Activated naive CD4-positive, alpha-beta T cell (primary cell): ENCODE results near the gene NEK1.
"Not testable (repeated sequence)": the region's sequence is repeated elsewhere in the genome, so short reads cannot be mapped to it uniquely, and the experiment has no call there.

Experiments used
- DNase-seq, 4 experiments: peaks; one replicate each; lab custom pipeline; 2025; lab: John Stamatoyannopoulos, UW

NEK1 gene

DNA sequence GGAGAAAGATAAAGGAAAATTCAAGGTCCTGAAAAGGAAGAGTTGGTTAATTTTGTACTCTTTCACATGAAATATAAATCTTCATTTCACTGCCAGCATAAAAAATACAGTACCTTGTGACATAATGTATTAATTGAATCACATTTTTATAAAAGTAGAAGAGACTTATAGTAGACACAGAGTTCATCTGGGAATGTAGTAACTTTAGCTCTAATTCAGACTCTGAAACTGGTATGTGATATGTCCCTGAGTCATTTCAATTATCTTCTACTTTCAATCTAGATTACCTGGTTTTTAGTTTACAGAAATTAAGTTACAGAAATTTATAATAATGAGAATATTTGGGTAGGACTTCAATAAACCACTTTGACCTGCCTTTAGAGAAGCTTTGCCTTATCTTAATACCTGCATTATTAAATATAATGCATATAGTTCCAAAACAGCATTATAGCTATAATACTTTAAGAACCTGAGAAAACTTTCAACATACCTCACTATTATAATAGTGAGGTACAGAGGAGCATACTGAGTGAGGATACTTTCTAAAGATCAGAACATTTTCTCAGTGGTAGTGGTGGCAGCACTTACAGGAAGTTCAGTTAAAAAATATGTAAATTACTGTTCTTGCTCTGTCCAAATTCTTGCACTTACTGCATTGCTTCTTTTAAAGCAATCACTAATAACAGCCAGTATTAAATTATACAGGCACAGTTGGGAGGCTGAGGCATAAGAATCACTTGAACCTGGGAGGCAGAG, 11.2 kb downstream of the NEK1 start:
- DNase-seq: no peak

DNA sequence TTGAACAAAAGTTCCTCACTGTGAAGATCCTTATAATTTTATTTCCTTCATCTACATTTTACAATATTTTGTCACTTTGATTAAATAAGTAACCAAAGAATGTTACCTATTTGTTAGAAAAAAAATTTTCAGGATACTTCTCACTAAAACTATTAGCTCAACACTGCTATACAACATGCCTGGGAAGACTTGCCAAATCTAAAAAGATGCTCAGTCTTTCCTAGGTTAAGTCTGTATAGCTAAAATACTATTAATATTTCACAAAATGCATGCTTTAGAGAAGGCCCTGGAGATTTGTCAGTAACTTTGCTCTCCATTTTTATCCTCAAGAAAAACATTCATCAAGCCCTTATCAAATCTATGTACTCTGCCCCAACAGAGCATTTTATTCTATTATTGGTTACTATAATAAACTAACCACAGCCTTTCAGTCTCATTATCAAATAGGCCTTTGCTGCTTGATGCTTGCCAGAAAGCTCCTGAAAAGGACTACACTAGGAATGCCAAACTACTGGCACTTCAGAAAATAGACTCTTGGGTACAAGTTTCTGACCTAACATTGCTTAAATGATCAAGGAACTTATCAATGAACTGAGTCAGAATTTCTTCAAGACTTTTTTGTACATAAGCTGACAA, 17.7 kb downstream of the NEK1 start:
- DNase-seq: no peak

DNA sequence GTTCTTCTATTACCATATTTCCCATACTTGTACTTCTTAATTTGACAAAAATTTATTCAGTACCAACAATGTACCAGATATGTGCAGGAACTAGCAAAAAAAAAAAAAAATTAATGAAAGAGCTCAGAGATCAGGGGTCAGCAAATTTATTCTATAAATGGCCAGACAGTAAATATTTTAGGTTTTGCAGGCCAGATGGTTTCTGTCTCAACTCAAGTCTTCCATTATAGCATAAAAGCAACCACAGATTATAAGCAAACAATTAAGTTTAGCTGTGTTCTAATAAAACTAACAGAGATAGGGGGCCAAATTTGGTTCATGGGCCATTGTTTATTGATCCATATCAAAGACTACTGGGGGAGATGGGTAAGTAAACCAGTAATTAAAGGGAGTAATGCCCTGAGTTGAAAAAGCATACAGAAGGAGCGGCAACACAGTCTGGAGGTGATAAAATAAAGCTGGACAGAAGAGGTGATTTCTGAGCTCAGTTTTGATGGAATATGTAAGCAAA, 19.3 kb downstream of the NEK1 start:
- DNase-seq: no peak

DNA sequence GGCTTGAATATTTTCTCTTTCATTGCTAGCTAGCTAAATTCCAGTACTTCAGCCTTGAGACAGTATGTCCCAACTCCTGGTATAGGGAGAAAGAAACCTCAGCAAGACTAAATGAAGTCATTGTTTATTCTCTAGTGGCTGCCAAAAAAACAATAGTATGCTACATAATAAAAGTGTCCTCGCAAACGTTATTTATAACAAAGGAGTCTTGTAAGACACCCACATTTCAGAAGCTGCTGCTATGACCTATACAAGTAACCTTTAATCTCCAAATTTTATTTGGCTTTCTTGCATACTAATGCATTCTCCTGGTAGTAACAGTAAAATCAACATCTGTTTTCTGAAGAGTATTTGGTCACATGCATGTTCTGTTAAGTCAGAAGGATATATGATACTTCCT, 28.8 kb downstream of the NEK1 start:
- no peak for DNase-seq

DNA sequence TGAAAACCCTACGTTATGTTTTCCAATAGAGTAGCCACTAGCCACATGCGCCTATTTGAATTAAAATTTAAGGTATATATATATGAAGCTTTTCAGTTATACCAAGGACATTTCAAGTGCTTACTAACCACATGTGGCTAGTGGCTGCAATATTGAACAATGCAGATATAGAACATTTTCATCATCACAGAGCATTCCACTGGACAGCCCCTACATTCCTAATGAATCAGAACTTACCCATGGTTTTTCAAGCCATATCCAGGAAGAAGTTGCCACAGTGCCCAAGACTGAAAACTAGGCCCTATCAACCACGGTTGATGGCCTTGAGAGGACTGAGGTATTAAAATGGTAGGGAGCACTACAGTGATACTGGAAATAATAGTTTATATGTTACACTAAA, 29.7 kb downstream of the NEK1 start:
- DNase-seq: no peak

DNA sequence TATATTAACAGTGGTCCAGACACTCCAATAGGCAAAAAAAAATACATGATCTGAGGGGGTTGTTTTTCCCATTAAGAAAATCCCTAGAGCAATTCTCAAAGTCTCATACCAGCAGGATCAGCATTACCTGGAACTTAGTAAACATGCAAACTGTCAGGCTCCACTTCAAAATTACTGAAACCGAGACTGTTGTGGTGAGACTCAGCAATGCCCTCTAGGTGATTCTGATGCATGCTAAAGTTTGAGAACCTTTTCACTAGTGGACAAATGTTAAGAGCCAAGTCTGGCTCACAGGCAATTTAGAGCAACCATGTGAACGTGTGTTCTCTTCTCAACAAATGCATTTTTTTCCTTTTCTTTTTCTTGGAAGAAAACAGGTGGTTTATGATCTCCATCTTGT, 30.2 kb downstream of the NEK1 start:
- no peak for DNase-seq

DNA sequence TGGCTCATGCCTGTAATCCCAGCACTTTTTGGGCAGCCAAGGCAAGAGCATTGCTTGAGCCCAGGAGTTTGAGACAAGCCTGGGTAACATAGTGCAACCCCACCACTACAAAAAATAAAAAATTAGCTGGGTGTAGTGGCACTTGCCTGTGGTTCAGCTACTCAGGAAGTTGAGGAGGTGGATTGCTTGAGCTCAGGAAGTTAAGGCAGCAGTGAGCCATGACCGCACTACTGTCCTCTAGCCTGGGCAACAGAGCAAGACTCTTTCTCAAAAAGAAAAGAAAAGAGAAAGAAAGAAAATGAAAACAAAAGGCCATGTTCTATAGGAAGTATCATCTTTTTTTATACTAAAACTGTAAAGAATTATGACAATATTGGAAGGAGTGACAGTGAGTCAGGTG, 38.5 kb downstream of the NEK1 start:
- no peak for DNase-seq

DNA sequence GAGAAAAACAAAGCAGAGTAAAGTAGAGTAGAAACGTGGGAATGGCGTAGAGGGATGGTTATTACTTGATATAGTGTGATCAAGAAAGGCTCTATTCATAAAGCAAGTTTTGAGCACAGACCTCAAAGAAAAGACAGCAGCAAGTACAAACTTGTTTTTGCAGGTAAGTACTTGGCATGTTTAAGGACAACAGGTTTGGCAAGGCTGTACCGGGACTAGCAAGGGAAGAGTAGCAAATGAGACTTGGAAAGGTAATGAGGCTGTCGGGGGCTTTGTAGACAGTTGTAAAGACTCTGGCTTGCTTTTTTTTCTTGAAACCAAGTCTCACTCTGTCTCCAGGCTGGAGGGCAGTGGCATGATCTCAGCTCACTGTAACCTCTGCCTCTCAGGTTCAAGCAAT, 40.9 kb downstream of the NEK1 start:
- DNase-seq: no peak

DNA sequence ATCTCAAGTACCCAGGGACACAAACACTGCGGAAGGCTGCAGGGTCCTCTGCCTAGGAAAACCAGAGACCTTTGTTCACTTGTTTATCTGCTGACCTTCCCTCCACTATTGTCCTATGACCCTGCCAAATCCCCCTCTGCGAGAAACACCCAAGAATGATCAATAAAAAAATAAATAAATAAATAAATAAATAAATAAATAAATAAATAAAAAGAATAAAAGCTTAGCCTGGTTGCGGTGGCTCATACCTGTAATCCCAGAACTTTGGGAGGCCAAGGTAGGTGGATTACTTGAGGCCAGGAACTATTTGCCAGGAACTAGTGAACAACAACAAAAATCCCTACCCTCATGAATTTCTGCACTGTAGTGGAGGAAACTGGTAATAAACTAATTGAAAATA, 41.4 kb downstream of the NEK1 start:
- not testable (repeated sequence) for DNase-seq

DNA sequence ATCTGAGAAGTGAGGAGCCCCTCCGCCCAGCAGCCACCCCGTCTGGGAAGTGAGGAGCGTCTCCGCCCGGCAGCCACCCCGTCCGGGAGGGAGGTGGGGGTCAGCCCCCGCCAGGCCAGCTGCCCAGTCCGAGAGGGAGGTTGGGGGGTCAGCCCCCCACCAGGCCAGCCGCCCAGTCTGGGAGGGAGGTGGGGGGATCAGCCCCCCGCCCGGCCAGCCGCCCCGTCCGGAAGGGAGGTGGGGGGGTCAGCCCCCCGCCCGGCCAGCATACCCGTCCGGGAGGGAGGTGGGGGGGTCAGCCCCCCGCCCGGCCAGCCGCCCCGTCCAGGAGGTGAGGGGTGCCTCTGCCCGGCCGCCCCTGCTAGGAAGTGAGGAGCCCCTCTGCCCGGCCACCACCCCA, 42.1 kb downstream of the NEK1 start:
- not testable (repeated sequence) for DNase-seq

DNA sequence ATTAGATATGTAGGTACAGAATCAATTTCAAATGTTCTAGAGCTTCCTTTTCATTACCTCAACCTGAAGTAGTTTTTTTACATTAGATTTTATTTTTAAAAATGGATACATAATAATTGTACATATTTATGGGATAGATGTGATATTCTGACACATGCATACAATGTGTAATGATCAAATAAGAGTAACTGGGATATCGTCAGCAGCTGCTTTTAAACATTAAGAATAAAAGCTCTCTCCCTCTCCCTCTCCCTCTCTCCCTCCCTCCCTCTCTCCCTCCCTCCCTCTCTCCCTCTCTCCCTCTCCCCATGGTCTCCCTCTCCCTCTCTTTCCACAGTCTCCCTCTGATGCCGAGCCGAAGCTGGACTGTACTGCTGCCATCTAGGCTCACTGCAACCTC, 43.2 kb downstream of the NEK1 start:
- DNase-seq: not testable (repeated sequence)

DNA sequence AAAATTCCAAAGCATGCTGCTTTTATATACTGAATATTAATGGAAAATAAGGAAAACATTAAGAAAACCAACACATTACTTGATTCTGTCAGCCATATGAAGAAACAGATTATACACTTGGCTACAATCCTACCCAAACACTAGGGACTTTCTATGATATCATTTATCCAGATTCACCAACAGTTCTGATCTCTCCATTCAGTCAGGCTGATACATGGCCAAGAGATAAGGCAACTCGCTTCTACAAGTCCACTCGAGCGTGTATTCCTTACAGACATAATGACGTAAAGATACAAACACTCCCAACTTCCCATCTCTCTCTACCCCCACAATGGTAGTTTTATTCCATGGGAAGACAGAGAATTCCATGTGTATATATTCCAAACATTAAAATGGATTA, 44.5 kb downstream of the NEK1 start:
- no peak for DNase-seq

DNA sequence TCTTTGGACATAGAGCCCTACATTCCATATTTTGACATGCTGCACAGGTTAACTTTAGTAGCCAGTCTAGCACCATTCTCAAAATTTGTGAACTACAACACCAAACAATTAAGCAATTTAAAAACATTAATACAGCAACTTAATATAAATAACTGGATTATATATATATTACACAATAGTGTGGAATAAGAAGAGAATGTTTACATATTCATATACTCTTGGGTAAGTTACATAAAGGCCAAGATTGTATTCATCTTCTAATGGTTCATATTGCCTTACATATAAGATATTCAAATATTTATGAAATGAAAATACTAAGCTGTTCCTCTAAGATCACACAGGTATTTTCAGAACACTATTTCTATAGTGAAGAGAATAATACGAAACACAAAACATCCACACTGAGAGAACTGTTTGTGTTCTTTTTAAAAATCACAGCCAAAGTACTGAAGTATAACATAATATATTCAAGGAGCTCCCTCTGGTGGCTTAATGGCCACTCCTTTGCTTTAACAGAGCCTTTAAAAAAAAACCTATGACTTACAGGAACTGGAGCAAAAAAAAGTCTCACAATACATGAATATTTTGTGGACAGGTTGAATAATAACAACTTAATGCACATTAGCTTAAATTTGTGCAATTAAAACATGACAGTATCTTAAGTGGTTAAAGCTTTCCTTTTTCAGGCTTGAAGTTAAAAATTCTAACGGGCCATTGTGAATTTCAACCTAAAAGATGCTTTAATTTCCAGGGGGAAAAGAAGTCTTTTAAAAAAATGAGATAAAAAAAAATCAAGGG, 46.2 kb downstream of the NEK1 start:
- DNase-seq: no peak

DNA sequence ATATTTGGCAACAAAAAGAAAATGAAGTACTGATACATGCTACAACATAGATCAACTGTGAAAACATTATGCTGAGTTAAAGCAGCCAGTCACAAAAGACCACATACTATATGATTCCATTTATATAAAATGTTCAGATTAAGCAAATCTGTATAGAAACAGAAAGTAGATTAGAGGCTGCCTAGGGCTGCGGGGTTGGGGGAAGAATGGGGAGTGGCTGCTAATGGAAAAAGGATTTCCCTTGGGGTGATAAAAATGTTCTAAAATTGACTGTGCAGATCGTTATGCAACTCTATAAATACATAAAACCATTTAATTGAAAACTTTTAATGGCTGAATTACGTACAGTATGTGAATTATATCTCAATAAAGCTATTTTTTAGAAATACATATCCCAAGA, 46.8 kb downstream of the NEK1 start:
- no peak for DNase-seq

DNA sequence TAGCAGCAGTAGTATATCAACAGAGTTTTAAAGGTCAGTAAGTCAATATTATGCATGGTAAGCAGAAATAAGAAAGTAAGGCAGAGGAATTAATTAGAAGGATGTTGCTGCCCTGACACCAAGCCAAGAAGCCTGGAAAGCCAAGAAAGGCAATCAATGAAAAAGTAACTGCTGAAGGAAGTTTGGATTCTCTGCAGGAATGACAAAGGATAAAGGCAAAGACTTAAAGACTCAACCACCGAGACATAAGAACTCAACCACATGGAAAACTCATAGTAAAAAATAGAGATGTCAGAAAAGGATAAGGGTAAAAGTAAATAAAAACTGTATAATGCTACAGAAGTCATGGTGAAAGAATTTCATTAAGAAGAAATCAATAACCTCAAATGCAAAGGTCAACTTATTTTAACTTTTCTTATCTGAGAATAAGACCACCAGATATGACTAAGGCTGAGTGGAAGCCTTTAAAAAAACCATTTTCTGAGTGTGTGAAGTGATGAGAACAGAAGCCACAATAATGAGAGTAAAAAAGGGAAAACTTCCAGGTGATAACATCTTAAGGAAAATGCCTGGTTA, 55.2 kb downstream of the NEK1 start:
- DNase-seq: no peak

DNA sequence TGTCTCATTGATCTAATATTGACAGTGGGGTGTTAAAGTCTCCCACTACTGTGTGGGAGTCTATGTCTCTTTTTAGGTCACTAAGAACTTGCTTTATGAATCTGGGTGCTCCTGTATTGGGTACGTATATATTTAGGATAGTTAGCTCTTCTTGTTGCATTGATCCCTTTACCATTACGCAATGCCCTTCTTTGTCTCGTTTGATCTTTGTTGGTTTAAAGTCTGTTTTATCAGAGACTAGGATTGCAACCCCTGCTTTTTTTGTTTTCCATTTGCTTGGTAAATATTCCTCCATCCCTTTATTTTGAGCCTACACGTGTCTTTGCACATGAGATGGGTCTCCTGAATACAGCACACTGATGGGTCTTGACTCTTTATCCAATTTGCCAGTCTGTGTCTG, 65.8 kb downstream of the NEK1 start:
- DNase-seq: not testable (repeated sequence)

DNA sequence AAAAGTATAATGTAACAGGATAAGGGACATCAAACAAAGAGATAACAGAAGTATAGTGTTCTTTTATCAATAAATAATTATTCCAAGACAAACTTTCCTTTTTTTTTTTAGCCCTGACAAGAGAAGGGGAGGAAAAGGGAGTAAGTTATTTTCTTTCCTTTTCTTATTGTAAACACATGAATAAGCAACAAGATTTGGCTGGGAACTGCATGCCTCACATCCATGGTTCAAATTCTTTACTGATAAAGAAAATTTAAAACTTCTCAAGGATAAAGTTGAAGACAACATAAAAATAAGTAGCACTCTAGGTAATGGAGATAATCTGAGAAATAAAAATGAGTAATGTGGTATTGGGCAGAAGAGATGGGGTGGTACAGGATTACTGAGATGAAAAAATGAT, 71.6 kb downstream of the NEK1 start:
- no peak for DNase-seq

DNA sequence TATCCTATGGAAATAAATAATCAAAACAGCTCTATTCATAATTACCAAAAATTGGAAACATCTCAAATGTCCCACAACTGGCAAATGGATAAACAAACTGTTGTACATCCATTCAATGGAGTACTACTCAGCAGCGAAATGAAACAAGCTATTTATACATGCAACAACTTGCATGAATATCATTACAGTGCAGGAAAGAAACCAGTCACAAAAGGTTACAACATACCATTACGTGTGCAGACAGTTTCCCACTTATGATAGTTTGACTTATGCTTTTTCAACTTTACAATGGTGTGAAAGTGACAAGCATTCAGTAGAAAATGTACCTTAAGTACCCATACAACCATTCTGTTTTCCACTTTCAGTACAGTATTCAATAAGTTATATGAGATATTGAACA, 82.3 kb downstream of the NEK1 start:
- no peak for DNase-seq

DNA sequence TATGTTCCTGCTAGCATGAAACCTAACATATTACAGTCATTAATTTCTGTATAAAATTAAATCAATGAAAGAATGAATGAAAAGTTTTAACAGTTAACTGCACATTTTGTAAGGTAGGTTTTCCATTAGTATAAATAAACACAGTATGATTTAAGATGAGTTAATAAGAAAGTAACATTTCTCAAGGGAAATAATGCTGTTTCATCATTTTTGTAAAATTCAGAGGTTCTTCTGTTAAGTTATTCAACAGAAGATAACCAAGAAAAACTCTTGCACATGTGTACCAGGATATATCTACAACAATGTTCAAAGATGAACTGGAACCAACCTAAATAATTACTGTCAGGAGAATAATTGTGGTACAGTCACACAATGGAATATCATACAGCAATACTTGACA, 88.6 kb downstream of the NEK1 start:
- no peak for DNase-seq

DNA sequence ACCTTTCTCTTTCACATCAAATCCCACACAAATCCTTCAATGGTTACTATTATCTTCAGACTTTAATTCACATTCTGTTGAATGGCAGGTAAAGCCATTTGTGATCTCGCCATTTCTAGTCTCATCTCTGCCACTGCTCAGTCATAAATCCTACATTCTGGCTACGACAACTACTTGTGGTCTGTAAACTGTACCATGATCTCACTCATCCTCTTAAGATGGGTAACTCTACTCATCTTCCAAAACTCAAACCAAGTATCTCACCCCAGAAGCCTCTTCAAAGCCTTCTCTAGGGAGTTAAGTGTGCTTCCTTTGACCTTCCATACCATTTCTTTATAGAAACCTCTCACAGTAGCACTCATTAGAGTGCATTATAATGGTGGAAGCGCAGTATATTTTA, 101.8 kb downstream of the NEK1 start:
- DNase-seq: no peak

DNA sequence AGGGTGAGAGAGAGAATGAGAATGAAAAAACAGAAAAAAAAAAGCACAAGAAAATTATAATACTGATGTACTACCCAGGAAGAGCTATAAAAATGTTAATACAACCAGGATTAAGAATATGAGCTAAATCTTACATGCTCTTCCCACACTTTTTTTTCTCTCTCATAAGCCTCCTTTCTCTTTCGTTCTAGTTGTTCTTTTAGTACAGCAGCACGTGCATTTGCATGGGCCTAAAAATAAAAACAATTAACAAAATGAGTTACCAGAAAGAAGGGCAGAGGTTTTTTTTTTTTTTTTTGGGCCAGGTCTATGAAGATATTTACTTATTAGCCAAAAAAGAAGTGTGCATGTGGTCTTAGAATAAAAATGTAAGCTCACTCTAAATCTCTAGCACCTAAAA, 105.5 kb downstream of the NEK1 start:
- DNase-seq: no peak

DNA sequence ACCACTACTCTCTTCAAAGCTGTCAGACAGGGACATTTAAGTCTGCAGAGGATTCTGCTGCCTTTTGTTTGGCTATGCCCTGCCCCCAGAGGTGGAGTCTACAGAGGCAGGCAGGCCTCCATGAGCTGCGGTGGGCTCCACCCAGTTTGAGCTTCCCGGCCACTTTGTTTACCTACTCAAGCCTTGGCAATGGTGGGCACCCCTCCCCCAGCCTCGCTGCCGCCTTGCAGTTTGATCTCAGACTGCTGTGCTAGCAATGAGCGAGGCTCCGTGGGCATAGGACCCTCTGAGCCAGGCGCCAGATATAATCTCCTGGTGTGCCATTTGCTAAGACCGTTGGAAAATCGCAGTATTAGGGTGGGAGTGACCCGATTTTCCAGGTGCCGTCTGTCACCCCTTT, 112.5 kb downstream of the NEK1 start:
- DNase-seq: not testable (repeated sequence)

DNA sequence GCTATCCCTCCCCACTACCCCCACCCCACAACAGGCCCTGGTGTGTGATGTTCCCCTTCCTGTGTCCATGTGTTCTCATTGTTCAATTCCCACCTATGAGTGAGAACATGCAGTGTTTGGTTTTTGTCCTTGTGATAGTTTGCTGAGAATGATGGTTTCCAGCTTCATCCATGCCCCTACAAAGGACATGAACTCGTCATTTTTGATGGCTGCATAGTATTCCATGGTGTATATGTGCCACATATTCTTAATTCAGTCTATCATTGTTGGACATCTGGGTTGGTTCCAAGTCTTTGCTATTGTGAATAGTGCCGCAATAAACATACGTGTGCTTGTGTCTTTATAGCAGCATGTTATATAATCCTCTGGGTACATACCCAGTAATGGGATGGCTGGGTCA, 118.1 kb downstream of the NEK1 start:
- not testable (repeated sequence) for DNase-seq
